GM19035 (cell line): Measurements from ENCODE around the gene MPRIP.
"Not testable (repeated sequence)": the region's sequence is repeated elsewhere in the genome, so short reads cannot be mapped to it uniquely, and the experiment has no call there.

ENCODE experiments used
- ATAC-seq: cut with Tn5 transposase; IDR thresholded peaks from one replicate; pipeline ENCODE4 v1.9.1; 2021; ENCODE audit not compliant: unreplicated experiment

The MPRIP gene

DNA sequence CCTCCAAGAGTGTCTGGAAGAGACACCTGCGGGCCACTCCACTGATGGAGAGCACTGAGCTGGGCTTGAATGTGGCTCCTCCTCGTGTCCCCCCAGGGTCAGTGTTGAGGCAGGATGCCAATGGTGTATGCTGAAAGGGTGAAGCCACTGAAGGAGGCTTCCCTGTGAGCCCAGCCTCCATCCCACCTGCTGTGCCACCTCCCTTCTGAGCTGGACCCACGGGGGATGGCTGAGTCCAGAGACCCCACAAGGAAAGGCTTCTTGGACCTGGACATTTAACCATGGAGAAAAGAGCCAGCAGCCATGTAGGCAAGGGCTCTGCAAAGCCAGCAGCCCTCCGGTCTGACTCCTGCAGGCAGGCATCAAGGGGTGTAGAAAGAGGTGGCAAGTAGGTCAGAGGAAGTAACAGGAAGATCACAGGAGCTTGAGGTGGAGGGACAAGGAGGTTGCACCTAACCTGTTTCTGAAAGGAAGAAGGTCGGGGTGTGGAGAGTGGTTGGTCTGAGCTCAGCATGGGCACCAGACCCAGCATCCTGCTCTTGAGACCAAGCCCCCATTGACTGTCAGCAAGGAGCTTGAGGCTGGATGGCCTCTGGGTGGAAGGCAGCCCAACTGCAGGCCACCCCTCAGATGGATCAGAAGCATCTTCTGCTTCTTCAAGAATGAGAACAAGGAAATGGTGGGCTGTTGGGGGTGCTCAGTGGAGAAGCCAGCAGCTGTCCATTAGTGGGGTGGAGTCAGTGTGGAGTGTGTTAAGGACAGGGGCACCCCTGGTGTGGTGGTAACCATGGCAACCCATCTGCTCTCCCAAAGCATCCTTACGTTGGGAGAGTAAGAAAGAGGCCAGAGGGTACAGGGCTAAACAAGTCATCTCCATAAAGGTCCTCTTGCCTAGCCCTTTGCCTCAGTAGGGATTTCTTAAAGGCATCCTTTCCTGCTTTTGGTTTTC is 83.2 kb downstream of the MPRIP start:
- ATAC-seq: no peak

DNA sequence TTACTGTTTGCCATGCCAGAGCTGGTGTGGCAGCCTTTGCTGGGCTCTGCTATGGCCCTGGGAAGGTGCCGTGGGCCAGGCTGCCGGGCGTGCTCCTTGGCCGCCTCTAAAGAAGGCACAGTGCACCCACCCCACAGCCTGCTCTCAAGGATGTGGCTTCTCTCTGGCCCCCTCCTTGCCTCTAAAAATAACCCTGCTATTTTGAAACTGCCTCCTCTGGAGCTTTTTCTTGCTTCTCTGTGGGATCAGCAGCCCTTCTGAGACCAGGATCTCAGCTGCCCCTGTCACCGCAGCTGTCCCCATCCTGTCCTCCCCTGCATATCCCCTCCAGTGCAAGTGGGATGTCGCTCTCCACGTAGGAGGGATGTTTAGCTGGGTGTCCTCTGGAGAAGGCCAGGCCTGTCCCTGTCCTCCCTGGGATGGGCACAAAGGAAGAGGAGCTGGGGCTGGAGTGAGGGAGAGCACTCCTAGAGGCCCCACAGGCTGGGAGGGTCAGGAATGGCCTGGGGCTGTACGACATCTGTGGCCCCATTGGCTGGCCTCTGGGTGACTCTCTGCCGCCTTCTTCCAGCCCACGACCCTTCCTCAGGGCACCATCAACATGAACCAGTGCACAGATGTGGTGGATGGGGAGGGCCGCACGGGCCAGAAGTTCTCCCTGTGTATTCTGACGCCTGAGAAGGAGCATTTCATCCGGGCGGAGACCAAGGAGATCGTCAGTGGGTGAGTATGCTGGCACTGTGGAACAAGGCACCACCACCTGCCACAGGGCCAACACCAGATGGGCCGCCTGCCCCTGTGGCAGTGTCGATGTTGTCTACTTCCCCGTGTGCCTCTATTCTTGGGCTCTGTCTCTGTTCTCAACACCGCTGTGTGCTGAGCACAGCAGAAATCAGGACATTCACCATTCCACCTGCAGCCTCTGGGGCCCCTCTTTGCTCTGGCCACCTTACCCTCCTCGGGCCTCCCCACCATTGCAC is 84.2 kb downstream of the MPRIP start:
- no peak for ATAC-seq

DNA sequence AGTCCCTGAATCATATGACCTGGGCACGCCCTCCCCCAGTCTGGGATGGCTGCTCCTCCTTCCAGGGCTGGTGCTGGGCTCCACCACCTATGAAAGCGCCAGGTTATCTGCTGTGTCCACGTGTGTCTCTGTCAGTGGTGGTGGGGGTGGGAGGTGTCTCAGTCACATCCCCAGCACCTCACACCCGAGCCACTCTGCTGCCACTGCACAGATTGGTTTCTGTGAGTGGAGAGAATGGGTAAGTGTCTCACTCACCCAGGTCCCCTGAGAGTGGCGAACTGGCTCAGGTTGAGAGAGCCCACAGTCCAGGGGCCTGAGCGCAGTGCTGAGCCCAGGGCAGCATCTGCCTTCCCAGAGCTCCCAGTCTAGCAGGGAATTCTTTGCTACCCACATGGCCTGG is 84.9 kb downstream of the MPRIP start:
- ATAC-seq: no peak

DNA sequence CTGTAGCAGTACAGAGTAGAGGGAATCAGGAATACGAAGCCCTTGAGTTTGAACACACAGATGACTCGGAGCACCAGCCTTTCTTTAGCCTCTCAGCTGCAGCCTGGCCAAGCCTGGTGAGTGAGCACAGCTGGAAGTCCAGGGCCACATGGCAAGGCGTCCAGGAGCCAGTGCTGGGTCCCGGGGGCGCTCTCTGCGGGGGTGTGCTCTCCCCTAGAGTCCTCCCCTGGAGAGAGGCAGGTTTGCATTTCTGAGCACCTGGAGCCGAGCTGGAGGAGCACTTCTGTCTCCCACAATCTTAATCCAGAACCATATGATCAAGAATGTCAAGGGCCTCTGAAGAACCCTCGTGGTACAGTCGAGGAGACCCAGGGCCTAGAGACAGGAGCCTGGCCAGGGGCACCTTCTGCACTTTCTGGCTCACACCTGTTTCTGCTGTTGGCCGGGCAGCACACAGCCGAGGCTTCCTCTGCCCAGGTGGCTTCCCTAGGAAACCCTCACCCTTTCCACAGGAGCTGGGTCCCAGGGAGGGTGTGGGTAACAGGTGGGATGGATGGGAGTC is 85.6 kb downstream of the MPRIP start:
- ATAC-seq: no peak

DNA sequence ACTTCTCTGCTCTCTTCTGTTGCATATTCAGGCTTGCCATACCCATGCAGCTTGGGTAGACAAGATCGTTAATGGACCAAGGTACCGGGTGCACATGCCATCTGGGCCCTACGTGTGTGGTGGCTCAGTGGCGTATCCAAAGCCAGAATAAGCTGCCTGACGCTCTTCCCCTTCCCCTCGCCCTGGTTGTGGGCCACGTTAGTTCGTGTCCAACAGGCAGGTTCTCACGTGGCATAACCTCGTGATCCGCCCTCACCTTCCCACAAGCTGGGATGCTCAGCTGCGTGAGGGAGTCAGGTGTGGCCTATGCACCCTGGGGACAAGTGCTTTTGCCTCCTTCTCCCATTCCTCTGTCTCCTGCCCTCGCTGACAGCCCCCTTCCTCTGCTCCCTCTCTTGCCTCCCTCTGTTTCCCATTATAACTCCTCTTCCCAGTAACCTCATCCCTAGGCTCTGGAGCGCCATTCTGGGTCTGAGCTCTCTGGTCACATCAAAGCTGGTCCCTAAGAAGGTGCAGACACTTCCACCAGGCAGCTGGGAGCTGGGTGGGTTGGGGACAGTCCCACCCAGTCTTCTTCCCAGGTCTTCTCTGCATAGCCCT is 86.3 kb downstream of the MPRIP start:
- ATAC-seq: no peak

DNA sequence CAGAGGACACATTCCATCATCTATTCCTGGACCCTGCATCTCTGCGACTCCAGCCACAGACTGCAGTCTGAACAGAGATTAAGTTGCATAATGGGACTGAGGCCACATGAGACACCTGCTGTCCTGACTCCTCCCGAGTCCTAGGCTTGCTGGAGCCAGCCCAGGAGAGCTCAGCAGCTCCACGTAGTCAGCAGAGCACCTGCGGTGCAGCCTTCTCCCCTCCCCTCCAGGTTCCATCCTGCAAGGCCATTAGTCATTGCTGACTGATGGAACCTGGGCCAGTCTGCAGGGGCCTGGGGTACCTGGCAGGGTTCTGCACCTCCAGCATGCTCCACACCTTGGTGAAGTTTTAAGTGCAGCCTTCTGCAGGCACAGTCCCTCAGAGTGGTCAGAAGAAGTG is 87.2 kb downstream of the MPRIP start:
- no peak for ATAC-seq

DNA sequence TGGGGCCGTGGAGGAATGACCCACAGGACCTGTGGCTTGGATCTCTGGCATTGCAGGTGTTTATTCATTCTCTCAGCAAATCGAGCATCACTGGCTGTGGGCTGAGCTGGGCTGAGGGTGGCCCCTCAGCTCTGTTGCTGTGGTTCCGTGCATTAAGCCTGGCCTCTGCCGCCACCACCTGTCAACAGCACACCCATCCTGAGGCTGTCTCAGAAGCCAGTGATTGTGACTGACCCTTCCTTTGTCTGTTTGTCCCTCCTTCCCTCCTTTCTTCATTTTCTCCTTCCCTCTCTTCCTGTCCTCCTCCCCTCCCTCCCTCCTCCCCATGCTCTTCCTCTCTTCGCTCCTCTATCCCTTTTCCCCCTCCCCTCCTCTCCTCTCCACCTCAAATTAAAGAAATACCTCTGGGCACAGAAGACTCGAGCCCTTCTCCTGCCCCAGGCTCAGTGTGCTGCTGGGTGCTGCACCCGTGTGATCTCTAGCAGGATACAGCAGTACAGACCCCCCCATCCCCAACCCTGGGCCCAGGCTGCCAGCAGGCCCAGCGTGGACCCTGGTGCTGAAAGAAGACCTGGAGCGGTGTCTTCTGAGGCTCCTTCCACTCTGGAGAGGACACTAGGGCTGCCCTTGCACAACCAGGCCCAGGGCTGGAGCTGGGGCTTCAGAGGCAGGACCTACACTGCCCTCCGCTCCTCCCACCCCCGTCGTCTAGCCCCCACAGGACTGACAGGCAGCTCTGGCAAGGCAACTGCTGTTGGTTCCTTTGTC is 88.0 kb downstream of the MPRIP start:
- ATAC-seq: no peak

DNA sequence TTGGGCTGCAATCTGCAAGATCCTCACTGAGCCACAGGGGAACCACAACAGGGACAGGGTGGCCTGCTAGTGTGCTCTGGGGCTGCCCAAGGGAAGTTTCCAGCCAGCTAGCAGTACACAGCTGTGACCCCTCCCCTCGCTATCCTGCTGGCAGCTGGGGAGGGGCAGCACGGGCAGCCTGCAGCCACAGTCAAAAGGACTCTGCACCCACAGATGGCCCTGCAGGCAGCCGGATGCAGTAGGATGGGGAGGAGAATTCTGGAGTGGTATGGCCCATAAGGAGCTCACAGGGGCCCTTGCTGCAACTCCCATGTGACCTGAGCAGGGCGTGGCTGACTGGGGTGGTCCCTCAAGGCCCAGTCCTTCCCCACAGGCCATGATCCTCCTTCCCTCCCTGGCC is 89.6 kb downstream of the MPRIP start:
- ATAC-seq: no peak

DNA sequence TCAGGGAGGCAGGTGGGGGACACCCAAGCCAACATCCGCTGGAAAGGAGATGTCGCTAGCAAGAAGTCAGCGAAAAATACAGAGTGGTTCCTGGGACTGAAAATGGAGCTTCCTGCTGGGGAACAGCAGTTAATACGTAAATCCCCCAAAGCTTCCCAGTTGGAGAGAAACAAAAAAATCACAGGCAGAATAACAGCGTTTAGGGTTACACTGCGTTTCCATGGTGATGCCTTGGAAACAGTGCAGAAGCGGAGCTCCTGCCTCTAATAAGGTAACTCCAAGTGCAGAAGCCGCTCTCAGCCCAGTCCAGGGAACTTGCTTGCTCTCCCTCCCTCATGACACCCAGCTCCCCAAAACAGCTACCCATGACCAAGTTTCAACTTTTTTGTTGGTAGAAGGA is 90.5 kb downstream of the MPRIP start:
- ATAC-seq: no peak

DNA sequence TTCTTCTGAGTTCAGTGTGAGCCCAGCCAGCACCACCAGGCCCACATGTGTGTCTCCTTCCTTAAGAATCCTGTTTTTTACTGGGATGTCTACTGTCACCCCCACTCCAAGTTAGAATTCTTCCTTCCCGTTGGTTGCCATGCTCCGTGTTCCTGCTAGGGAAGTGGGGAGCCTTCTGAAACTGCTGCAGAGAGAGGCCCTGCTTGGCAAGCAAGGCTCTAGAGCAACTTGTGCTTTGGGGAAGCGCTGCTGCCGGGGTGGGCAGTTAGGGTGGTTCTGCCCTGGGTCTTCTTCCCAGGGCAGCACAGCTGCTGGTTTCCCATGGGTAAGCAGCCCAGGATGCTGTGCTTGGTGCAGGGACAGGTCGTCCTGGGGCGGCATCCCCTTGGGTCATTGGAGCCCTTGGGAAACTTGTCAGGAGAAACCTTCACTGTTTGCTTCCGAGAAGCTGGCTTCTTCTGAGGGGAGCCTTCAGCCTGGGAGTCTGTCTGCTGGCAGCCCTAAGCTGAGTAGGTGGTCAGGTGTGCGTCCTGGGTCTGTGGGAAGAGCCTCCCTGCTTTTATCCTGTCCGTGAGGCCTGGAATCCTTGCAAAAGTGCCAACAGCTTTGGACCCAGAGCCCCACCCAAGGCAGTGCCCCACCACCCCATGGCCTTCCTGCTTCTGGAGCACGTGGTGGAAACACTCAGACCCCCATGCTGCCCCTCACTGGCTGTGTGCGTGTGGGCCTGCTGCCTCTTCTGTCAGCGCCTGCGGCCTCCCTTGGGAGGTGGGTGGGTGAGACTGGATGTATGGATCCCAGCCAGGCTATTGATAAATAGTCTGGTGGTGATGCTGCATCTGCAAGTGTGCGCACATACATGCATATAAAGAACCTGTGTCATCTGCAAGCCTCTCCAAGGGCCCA is 92.0 kb downstream of the MPRIP start:
- ATAC-seq: no peak

DNA sequence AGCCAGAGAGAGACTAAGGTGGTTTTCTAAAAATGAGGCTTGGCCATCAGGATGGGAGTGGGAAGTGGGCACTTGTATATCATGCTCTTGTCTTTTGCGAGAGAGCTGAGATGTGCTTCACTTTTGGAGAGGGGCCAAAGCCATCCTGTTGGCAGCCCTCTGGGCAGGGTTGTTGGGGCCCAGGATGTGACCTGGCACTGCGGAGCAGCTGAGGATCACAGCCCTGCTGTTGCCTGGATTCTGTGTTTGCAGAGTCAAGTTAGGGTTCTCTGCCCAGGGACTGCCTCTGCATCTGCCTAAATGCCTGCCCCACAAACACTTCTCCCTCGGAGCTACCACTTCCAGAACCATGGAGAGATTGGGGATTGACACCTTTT is 92.7 kb downstream of the MPRIP start:
- ATAC-seq: no peak

DNA sequence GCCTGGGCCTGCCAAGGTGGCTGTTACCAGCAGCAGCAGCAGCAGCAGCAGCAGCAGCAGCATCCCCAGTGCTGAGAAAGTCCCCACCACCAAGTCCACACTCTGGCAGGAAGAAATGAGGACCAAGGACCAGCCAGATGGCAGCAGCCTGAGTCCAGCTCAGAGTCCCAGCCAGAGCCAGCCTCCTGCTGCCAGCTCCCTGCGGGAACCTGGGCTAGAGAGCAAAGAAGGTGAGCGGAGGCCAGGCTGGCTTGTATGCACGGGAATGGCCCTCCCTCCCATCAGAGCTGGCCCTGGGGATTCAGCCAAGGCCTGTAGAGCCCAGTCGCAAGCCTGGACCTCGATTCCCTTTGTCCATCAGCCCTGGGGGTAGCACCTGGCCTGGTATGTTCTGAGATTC is 94.0 kb downstream of the MPRIP start:
- ATAC-seq: not testable (repeated sequence)

DNA sequence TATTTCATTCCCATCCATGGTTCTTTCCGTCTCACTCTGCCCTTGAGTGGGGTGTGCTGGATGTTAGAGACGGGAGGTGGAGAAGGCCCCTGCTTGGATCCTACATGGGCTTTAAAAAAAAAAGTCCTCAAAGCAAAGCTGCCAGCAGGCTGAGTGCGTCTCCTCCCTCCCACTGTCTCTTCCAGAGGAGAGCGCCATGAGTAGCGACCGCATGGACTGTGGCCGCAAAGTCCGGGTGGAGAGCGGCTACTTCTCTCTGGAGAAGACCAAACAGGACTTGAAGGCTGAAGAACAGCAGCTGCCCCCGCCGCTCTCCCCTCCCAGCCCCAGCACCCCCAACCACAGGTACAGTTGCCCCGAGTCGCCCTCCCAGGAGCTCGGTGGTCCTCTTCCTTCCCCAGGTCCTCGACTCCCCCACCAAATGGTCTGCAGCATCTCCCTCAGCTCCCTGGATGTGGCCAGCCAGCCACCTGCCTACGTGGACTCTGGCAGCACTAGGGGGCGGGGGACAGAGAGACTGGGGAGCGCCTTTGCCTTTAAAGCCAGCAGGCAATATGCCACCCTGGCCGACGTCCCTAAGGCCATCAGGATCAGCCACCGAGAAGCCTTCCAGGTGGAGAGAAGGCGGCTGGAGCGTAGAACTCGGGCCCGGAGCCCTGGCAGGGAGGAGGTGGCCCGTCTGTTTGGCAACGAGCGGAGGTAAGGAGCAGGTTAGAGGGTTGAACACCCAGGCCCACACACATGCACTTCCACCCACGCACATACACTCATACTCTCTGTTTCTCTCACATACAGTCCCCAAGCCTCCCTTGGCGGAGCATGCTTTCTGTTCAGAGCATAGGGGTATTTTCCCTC is 95.7 kb downstream of the MPRIP start:
- no peak for ATAC-seq

DNA sequence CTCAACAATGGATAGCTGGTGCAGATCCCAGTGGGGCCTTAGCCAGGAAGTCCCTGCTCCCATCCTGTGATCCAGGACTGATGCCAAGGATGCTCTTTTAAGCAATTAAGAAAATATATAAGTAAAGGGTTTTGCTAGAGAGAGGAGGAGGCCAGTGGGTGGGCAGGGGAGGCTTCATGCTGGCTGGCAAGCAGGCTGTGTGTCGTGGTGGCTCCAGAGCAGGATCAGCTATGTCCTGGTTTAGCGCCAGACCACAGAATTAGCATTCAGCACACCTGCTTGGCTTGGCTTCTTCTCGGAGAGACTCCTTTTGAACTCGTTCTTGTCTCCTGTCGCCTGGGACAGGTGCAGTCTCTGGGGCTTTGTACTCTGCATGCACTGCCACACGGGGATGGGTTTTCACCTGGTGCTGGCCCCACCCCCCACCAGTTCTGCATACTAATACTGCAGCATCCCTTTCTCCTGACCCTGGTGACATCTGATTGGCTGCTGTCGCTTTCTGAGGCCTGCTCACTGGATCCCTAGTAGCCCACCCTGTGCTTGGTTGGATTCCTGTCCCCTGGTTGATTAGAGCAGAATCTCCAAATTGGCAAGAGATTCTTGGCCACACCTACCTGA is 97.8 kb downstream of the MPRIP start:
- no peak for ATAC-seq

DNA sequence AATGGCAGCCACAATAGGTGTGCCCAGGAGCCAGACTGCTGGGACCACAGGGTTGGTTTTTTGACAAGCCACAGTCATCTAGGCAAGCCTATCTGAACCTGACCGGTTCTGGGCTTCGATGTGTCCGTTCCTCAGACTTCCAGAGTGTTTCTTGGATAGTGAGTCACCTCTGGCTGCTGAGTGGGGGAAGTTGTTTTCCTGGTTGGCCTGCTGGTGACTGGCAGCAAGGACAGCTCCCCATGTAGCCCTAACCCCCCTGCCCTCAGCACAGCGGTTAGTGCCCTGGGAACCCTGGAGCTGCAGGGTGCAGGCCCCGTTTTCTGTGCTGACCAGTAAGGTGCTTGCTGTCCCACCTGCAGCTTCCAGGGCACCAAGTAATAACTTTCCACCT is 98.3 kb downstream of the MPRIP start:
- ATAC-seq: no peak

DNA sequence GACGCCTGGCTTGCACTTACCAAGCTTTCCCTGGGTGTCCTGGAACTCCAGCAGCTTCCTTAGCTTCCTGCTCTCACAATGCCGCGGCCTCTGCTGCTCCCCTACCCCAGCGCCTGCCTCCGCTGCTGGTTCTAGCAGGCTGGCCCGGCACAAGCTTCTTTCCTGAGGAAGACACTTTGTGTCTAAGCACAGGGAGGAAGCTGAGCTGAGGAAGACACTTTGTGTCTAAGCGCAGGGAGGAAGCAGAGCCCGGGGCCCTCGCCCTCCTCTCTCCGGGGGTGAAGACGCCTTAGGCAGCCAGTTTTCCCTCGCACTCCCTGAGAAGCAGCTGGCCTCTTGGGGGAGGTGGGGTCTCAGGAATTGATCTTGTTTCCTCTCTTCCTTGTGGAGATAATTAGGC is 99.0 kb downstream of the MPRIP start:
- no peak for ATAC-seq

DNA sequence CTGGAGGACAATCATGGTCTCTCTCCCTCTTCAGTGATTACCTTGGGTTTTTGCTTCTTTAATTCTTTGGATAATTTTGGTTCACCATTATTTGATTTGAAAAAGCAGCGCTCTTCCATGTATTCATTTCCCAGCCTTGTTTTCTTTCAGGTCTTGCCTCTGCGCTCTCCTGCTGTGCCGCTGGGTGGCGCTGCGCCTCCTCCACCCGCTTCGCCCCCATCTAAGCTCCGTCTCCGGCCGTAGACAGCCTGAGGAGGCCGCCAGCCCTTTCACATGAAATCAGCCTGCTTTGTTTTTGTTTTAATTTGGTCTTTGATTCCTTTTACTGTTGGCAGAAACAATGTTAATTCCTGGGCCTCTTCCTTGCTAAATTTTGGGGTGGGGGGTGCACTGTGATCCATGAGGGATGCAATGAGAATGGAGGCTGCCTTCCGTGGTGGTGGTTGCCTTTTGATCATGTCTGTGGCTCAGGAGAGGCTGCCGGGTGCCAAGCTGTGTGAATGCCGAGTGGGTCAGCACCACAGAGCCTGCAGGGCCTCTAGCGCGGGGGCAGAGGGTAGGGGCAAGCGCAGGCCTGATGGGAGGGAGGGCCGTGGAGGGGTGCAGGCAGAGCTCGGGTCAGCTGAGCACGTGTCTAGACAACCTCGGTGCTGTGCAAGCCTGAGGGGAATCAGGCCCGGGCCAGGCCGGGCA is 99.7 kb downstream of the MPRIP start:
- ATAC-seq: no peak
